K562 (cell line): ENCODE data around the gene PPP1R37. TPM values are rescaled to one million over a fixed set of nuclear protein-coding genes. Genes with fewer than 3 reads are reported as not detected.

ENCODE experiments used
- CAMTA2 ChIP-seq: fragments of 250-450 bp; sonication (Bioruptor Pico); conservative IDR thresholded peaks from 2 replicates; pipeline ENCODE4 v1.5.1; 2022
- CCNT2 ChIP-seq: IDR thresholded peaks from 2 replicates; pipeline ENCODE4 v1.6.1; 2011; ENCODE audit warnings: borderline replicate concordance, low read depth, mild to moderate bottlenecking, moderate library complexity, mixed read lengths, low read length; ENCODE audit not compliant: insufficient read length; ENCODE audit errors: extremely low read depth
- CREM ChIP-seq: IDR thresholded peaks from 2 replicates; pipeline ENCODE4 v1.6.1; 2014; ENCODE audit warnings: antibody characterized with exemption, low read depth
- E2F1 ChIP-seq: sonication (generic); formaldehyde crosslinking; IDR thresholded peaks from 2 replicates; pipeline ENCODE4 v1.8.1; 2023; ENCODE audit warnings: mild to moderate bottlenecking, missing genetic modification reagents, moderate library complexity
- E2F3 ChIP-seq: fragments of 250-450 bp; sonication (Bioruptor Pico); IDR thresholded peaks from 2 replicates; pipeline ENCODE4 v1.4.0; 2020; ENCODE audit warnings: mild to moderate bottlenecking
- FOXP1 ChIP-seq: sonication (generic); formaldehyde crosslinking; IDR thresholded peaks from 2 replicates; pipeline ENCODE4 v1.8.0; 2022; ENCODE audit warnings: mild to moderate bottlenecking, missing genetic modification reagents
- GABPA ChIP-seq: fragments of 200-800 bp; sonication (Bioruptor generic); conservative IDR thresholded peaks from 2 replicates; pipeline ENCODE4 v1.6.1; 2016; ENCODE audit warnings: low read depth, missing genetic modification characterization, missing compliant biosample characterization
- HNRNPLL ChIP-seq: fragments of 200-400 bp; formaldehyde crosslinking; IDR thresholded peaks from 2 replicates; pipeline ENCODE4 v1.6.1; 2017; ENCODE audit warnings: low read length, low read depth, mild to moderate bottlenecking; ENCODE audit not compliant: poor library complexity, severe bottlenecking
- IRF2 ChIP-seq: sonication (generic); formaldehyde crosslinking; IDR thresholded peaks from 2 replicates; pipeline ENCODE4 v1.8.1; 2022; ENCODE audit warnings: mild to moderate bottlenecking, missing genetic modification reagents
- LEF1 ChIP-seq: fragments of 450-650 bp; IDR thresholded peaks from 2 replicates; pipeline ENCODE4 v1.6.1; 2016; ENCODE audit warnings: mild to moderate bottlenecking
- MECOM ChIP-seq: fragments of 250-450 bp; sonication (Bioruptor Pico); IDR thresholded peaks from 2 replicates; pipeline ENCODE4 v1.8.0; 2022; ENCODE audit warnings: inconsistent platforms
- NR2C1 ChIP-seq, 2 experiments: fragments of 450-650 bp; IDR thresholded peaks; 2 replicates each; pipeline ENCODE4 v1.6.1; 2017; ENCODE audit warnings: mild to moderate bottlenecking in 2 of 2, antibody characterized with exemption in 1 of 2, inconsistent platforms in 1 of 2, missing compliant biosample characterization in 1 of 2, missing genetic modification characterization in 1 of 2
- PHF8 ChIP-seq: fragments of 200-600 bp; sonication (generic); IDR thresholded peaks from 2 replicates; pipeline ENCODE4 v1.6.1; 2012; ENCODE audit warnings: mixed run types, mild to moderate bottlenecking, inconsistent platforms, low read length, moderate library complexity, borderline replicate concordance
- PRPF4 ChIP-seq: fragments of 200-400 bp; formaldehyde crosslinking; IDR thresholded peaks from one replicate; pipeline ENCODE4 v1.6.1; 2017; ENCODE audit warnings: low read length, low read depth, mild to moderate bottlenecking; ENCODE audit not compliant: insufficient read depth, poor library complexity, severe bottlenecking
- RAD21 ChIP-seq, 2 experiments: fragments of 250-450 bp in 1 of 2; fragments of 450-650 bp in 1 of 2; sonication (Bioruptor Pico) in 1 of 2; formaldehyde crosslinking in 1 of 2; IDR thresholded peaks in 1 of 2; conservative IDR thresholded peaks in 1 of 2; 2 replicates each; pipeline versions ENCODE4 v1.4.0 to v1.8.0; 2020 to 2022; ENCODE audit warnings: mild to moderate bottlenecking in 2 of 2, moderate library complexity in 1 of 2
- RBM25 ChIP-seq: fragments of 200-400 bp; formaldehyde crosslinking; IDR thresholded peaks from 2 replicates; pipeline ENCODE4 v1.6.1; 2018; ENCODE audit warnings: low read length, low read depth, moderate library complexity; ENCODE audit not compliant: severe bottlenecking
- SOX6 ChIP-seq: fragments of 450-650 bp; IDR thresholded peaks from 2 replicates; pipeline ENCODE4 v1.6.1; 2014; ENCODE audit warnings: mild to moderate bottlenecking
- SRF ChIP-seq, 2 experiments: fragments of 250-450, 450-650 bp in 1 of 2; sonication (Bioruptor Pico) in 1 of 2; sonication (generic) in 1 of 2; formaldehyde crosslinking; IDR thresholded peaks; 2 replicates each; pipeline versions ENCODE4 v1.5.0 to v1.5.1; 2020 to 2022; ENCODE audit warnings: mild to moderate bottlenecking in 1 of 2, missing genetic modification reagents in 1 of 2
- TCF3 ChIP-seq: sonication (generic); formaldehyde crosslinking; IDR thresholded peaks from 2 replicates; pipeline ENCODE4 v1.4.0; 2020; ENCODE audit warnings: mild to moderate bottlenecking, missing genetic modification reagents
- ZBTB11 ChIP-seq, 3 experiments: fragments of 200-800 bp in 1 of 3; fragments of 250-450 bp in 1 of 3; fragments of 450-650 bp in 1 of 3; sonication (Bioruptor Pico) in 1 of 3; sonication (Bioruptor generic) in 1 of 3; formaldehyde crosslinking in 1 of 3; IDR thresholded peaks; 2 replicates each; pipeline versions ENCODE4 v1.6.1 to v1.8.0; 2016 to 2022; ENCODE audit warnings: mild to moderate bottlenecking in 2 of 3, missing genetic modification characterization in 2 of 3, missing compliant biosample characterization in 1 of 3, moderate library complexity in 1 of 3
- ZNF644 ChIP-seq: fragments of 200-800 bp; sonication (Bioruptor generic); IDR thresholded peaks from 2 replicates; pipeline ENCODE4 v1.6.1; 2016; ENCODE audit warnings: low read depth, missing genetic modification characterization, missing compliant biosample characterization
- polyA plus RNA-seq, 8 experiments: library from polyadenylated mRNA; depleted of rRNA in 4 of 8; stranded (reverse) in 5 of 8; unstranded in 3 of 8; fragments of >200 nt; fragmentation: Nextera tagmentation in 2 of 8; fragmentation: Illumina TruSeq in 1 of 8; extraction: Ambion mirVana in 2 of 8; extraction: Trizol in 1 of 8; gene quantifications; 2 replicates each; pipeline versions ENCODE4 v1.2.1 to v1.2.3, GENCODE V29; 2011 to 2014; ENCODE audit warnings: inconsistent platforms in 1 of 8, missing spikeins in 1 of 8
- total RNA-seq, 7 experiments: library from RNA; depleted of rRNA in 6 of 7; stranded (reverse); fragments of >200 nt in 6 of 7; fragmentation: Illumina TruSeq in 2 of 7; extraction: Trizol in 2 of 7; gene quantifications; 2 replicates each; pipeline versions ENCODE4 v1.2.1 to v1.2.3, GENCODE V29; 2011 to 2021; ENCODE audit warnings: low replicate concordance in 1 of 7

PPP1R37 gene
- total and polyA plus RNA-seq, 9 of the 15 experiments (the other 6 are each of a cell fraction or from before 2014, with no cell fraction given), result 0.04 to 20.3 (median 7.3) TPM

DNA sequence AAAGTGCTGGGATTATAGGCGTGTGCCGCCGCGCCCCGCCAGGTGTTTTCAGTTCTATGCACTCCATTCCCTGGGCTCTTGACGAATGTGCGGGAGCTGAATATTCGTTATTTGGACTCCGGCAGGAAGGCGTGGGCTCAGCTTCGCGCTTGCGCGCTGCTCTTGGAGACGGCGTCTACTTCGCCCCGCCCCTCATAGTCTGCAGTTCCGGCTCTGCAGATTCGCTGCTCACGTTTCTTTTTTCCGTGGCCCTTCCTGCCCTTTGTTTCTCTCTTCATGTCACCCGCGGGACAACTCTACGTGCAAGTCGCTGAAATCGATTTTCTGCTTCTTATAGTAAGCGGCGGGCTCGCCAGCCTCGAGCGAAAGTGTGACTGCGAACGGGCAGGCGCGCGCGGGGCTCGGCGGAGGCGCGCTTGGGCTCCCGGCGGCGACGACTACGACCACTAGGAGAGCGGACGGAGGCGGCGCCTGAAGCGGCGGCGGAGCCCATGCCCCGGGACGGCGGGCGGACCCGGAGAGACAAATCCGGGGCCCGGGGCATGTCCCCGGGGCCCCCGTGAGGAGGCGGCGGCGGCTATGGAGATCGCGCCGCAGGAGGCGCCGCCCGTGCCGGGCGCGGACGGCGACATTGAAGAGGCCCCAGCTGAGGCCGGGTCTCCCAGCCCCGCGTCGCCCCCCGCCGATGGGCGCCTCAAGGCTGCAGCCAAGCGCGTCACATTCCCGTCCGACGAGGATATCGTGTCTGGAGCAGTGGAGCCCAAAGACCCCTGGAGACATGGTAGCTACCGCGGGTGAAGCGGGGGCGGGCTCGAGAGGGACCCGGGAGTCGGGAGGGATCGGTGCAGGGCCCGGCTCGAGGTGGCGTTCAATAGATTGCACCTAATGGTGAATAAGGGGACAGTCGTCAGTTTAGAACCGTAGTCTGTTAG lies at the start of gene PPP1R37 (continued):
- peak; percentile 81 for TF ChIP-seq CREM
- TF ChIP-seq CAMTA2 (CRISPR knock-in tag), result no peak
- TF ChIP-seq NR2C1 (IDR thresholded peaks at IDR 0.05), result peak; percentile 49; the same call in 1 of the 2 replicates
- TF ChIP-seq NR2C1 (tag; IDR thresholded peaks at IDR 0.05), result no peak; the same call in 1 of the 2 replicates
- TF ChIP-seq RAD21 (CRISPR knock-in tag; conservative IDR thresholded peaks at IDR 0.05 in 1 of 2, IDR thresholded peaks at IDR 0.05 in 1 of 2), result peak in 1 of 2 experiments; percentile 2; a peak in 2 of 4 replicates
- TF ChIP-seq E2F3, result peak; percentile 94
- no peak for TF ChIP-seq LEF1
- peak; percentile 81 for TF ChIP-seq FOXP1 (CRISPR knock-in tag)
- peak in 1 of 3 experiments; percentile 71; a peak in 2 of 6 replicates for TF ChIP-seq ZBTB11 (CRISPR knock-in tag; IDR thresholded peaks at IDR 0.05)
- peak; percentile 73; the same call in 1 of the 2 replicates for TF ChIP-seq PHF8
- TF ChIP-seq SRF (CRISPR knock-in tag; IDR thresholded peaks at IDR 0.05), result peak in 1 of 2 experiments; percentile 38; a peak in 1 of 4 replicates
- peak; percentile 65 for TF ChIP-seq GABPA (tag)
- TF ChIP-seq PRPF4, result no peak
- peak; percentile 53 for TF ChIP-seq HNRNPLL
- peak; percentile 96 for TF ChIP-seq SOX6
- no peak for TF ChIP-seq IRF2
- no peak for TF ChIP-seq TCF3 (CRISPR knock-in tag)
- 0 out of 2 replicates have a peak, but pooled peaks have one; percentile 59 for TF ChIP-seq MECOM (CRISPR knock-in tag)
- TF ChIP-seq E2F1 (CRISPR knock-in tag), result peak; percentile 79; the same call in 1 of the 2 replicates
- TF ChIP-seq ZNF644 (tag), result 0 out of 2 replicates have a peak, but pooled peaks have one; percentile 8
- TF ChIP-seq CCNT2, result peak; percentile 22
- TF ChIP-seq RBM25, result peak; percentile 14
